Endothelial cell of umbilical vein (primary cell): ENCODE measurements around the gene PEDS1. TPM values are rescaled to one million over a fixed set of nuclear protein-coding genes. Genes with fewer than 3 reads are reported as not detected.

Experiments
- BruUV-seq: library from RNA; stranded (reverse); fragments of 400-500 nt; replicated peaks from 2 replicates; lab custom pipeline; 2021; lab: Mats Ljungman, UMichigan
- CTCF ChIA-PET: fragments of 300-600, 350-600 bp; sonication (Branson Sonifier 250); formaldehyde crosslinking; loops from one replicate; lab custom pipeline; 2021; ENCODE audit warnings: antibody characterized with exemption, inconsistent platforms; lab: Charles Lee
- POLR2A ChIA-PET: fragments of 300-600, 350-600 bp; sonication (Branson Sonifier 250); formaldehyde crosslinking; loops from one replicate; lab custom pipeline; 2021; ENCODE audit warnings: antibody characterized with exemption, inconsistent platforms; lab: Charles Lee
- DNase-seq: peaks from one replicate; pipeline ENCODE4 v3.0.0-alpha.2; 2011; ENCODE audit warnings: low read depth, low spot score
- FAIRE-seq: peaks from 2 replicates; lab custom pipeline; 2011; peaks lifted over from hg19 to GRCh38; lab: Jason Lieb, UNC
- H2AFZ ChIP-seq: 2 replicates; pipeline ENCODE4 v1.6.0; 2012; ENCODE audit warnings: low read depth, low read length, control low read depth, inconsistent platforms
- H3K27ac ChIP-seq: 2 replicates; pipeline ENCODE4 v1.5.1; 2011; ENCODE audit warnings: low read depth, mild to moderate bottlenecking, control low read depth, low read length, moderate library complexity; ENCODE audit not compliant: insufficient read depth
- H3K27me3 ChIP-seq, 2 experiments: 2 replicates each; pipeline versions ENCODE4 v1.6.0 to v1.6.1; 2011; ENCODE audit warnings: low read length in 2 of 2, mixed read lengths in 1 of 2; ENCODE audit not compliant: control insufficient read depth in 2 of 2, insufficient read depth in 2 of 2
- H3K36me3 ChIP-seq, 2 experiments: 2 replicates in 1 of 2; 3 replicates in 1 of 2; pipeline ENCODE4 v1.5.1; 2011; ENCODE audit warnings: low read length in 2 of 2, mild to moderate bottlenecking in 1 of 2, moderate library complexity in 1 of 2; ENCODE audit not compliant: control insufficient read depth in 2 of 2, insufficient read depth in 2 of 2; ENCODE audit errors: extremely low read depth in 1 of 2
- H3K4me1 ChIP-seq: 3 replicates; pipeline ENCODE4 v1.5.1; 2011; ENCODE audit warnings: mild to moderate bottlenecking, low read length; ENCODE audit not compliant: control insufficient read depth, insufficient read depth; ENCODE audit errors: extremely low read depth
- H3K4me2 ChIP-seq: 2 replicates; pipeline ENCODE4 v1.6.1; 2011; ENCODE audit warnings: low read length, control low read depth, mixed read lengths; ENCODE audit not compliant: insufficient read depth
- H3K4me3 ChIP-seq, 3 experiments: fragments of 200-600 bp in 1 of 3; sonication (generic), shearing (Covaris generic) in 1 of 3; replicated peaks in 1 of 3; 2 replicates each; pipeline ENCODE4 v1.5.1; 2011 to 2016; ENCODE audit warnings: control low read depth in 3 of 3, low read length in 3 of 3, mild to moderate bottlenecking in 2 of 3, inconsistent platforms in 1 of 3, low read depth in 1 of 3, moderate library complexity in 1 of 3; ENCODE audit not compliant: insufficient read depth in 1 of 3
- H3K79me2 ChIP-seq: 2 replicates; pipeline ENCODE4 v1.6.0; 2012; ENCODE audit warnings: low read length, inconsistent platforms; ENCODE audit not compliant: control insufficient read depth, insufficient read depth
- H3K9ac ChIP-seq: replicated peaks from 2 replicates; pipeline ENCODE3; 2011; ENCODE audit warnings: low read length, control low read depth; ENCODE audit not compliant: insufficient read depth; ENCODE audit errors: extremely low read depth
- H3K9me1 ChIP-seq: replicated peaks from 3 replicates; pipeline ENCODE4 v1.6.0; 2011; ENCODE audit warnings: mild to moderate bottlenecking, low read length; ENCODE audit not compliant: control insufficient read depth, insufficient read depth; ENCODE audit errors: extremely low read depth
- H3K9me3 ChIP-seq: replicated peaks from 2 replicates; pipeline ENCODE4 v1.5.1; 2012; ENCODE audit warnings: low read length, inconsistent platforms; ENCODE audit not compliant: control insufficient read depth, insufficient read depth
- H4K20me1 ChIP-seq: replicated peaks from 2 replicates; pipeline ENCODE3; 2011; ENCODE audit warnings: mild to moderate bottlenecking, low read length; ENCODE audit not compliant: control insufficient read depth, insufficient read depth; ENCODE audit errors: extremely low read depth
- CTCF ChIP-seq, 2 donors: IDR thresholded peaks; 1 replicate in 1 of 2; 2 replicates in 1 of 2; pipeline ENCODE4 v1.5.1; 2011; ENCODE audit warnings: low read length in 2 of 2, mild to moderate bottlenecking in 2 of 2, moderate library complexity in 2 of 2, control low read depth in 1 of 2, inconsistent platforms in 1 of 2, low read depth in 1 of 2; ENCODE audit not compliant: insufficient read depth in 1 of 2; ENCODE audit errors: extremely low read depth in 1 of 2
- EZH2 ChIP-seq: IDR thresholded peaks from 2 replicates; pipeline ENCODE4 v1.6.1; 2012; ENCODE audit warnings: borderline replicate concordance, low read depth, mild to moderate bottlenecking, moderate library complexity, low read length, inconsistent platforms; ENCODE audit not compliant: severe bottlenecking
- FOS ChIP-seq: IDR thresholded peaks from 2 replicates; pipeline ENCODE4 v1.6.1; 2011; ENCODE audit warnings: mild to moderate bottlenecking, low read length, moderate library complexity, borderline replicate concordance; ENCODE audit not compliant: insufficient read depth
- GATA2 ChIP-seq: IDR thresholded peaks from 2 replicates; pipeline ENCODE4 v1.7.0; 2011; ENCODE audit warnings: low read depth, mild to moderate bottlenecking, moderate library complexity, mixed read lengths, low read length; ENCODE audit not compliant: insufficient read length, insufficient read depth
- JUN ChIP-seq: IDR thresholded peaks from 2 replicates; pipeline ENCODE4 v1.6.1; 2011; ENCODE audit warnings: borderline replicate concordance, low read depth; ENCODE audit not compliant: insufficient read length, insufficient read depth
- MYC ChIP-seq: IDR thresholded peaks from one replicate; pipeline ENCODE4 v1.6.1; 2011; ENCODE audit warnings: mild to moderate bottlenecking, low read depth, low read length
- POLR2A ChIP-seq: IDR thresholded peaks from 2 replicates; pipeline ENCODE4 v1.6.1; 2012; ENCODE audit warnings: low read depth, mild to moderate bottlenecking, control low read depth, low read length
- POLR2AphosphoS5 ChIP-seq: IDR thresholded peaks from 2 replicates; pipeline ENCODE4 v1.6.1; 2012; ENCODE audit warnings: low read depth, mild to moderate bottlenecking, control low read depth, low read length, moderate library complexity; ENCODE audit not compliant: insufficient read depth
- dilution Hi-C: fragments of 300-500 bp; cut with MboI; formaldehyde crosslinking; loops from one replicate; pipeline ENCODE4 v1.15.0; 2019; ENCODE audit warnings: low sequenced_read_pairs; ENCODE audit not compliant: extremely low pct_ligation_motif_present
- intact Hi-C: fragments of 100-400 bp; cut with micrococcal nuclease; formaldehyde crosslinking; loops from one replicate; pipeline ENCODE4 v1.10.0; 2022
- polyA plus RNA-seq, 4 experiments: library from polyadenylated mRNA; depleted of rRNA in 3 of 4; stranded (reverse) in 3 of 4; unstranded in 1 of 4; fragments of >200 nt; gene quantifications; 2 replicates each; pipeline versions ENCODE4 v1.2.1 to v1.2.3, GENCODE V29; 2011 to 2012; ENCODE audit warnings: missing spikeins in 1 of 4
- total RNA-seq: library from RNA; stranded (reverse); gene quantifications from 2 replicates; pipeline ENCODE4 v1.2.3, GENCODE V29; 2021
- TF ChIP-seq, protein P1 (sequence below): IDR thresholded peaks from 2 replicates; pipeline ENCODE4 v1.6.1; 2011; ENCODE audit not compliant: insufficient read depth, insufficient read length

Gene PEDS1
- total and polyA plus RNA-seq, 2 donors (not counting 3 experiments of a cell fraction or from before 2014, with no cell fraction given), result 62.7 to 131 TPM

- Histone ChIP-seq H2AFZ (no peak overlapping the region), H3K36me3 (no peaks in the 10 kb centered on the region), H3K4me3 (no peak overlapping the region), H3K27ac (no peak overlapping the region), H3K27me3 (no peaks in the 10 kb centered on the region), H3K4me2 (no peak overlapping the region), H3K9ac (no peak overlapping the region), H3K4me1 (peaks cover 12% of the 10 kb centered on the region), H3K9me1 (no peaks in the 10 kb centered on the region), H4K20me1 (no peaks in the 10 kb centered on the region), H3K79me2 (peaks cover 11% of the 10 kb centered on the region), H3K9me3 (no peaks in the 10 kb centered on the region)
- FAIRE-seq, result no peak
- dilution Hi-C loops (no loop called here), intact Hi-C loops (no loop called here)
- DNase-seq, result no peak
- ChIA-PET POLR2A (no interaction called here), CTCF (no interaction called here)
- no peak for TF ChIP-seq JUN
- TF ChIP-seq GATA2, result no peak
- TF ChIP-seq FOS, result no peak
- no peak for TF ChIP-seq POLR2AphosphoS5
- TF ChIP-seq POLR2A, result no peak
- TF ChIP-seq CTCF (IDR thresholded peaks at IDR 0.05; ENCODE audit: extremely low read depth in 1 of 2, insufficient read depth in 1 of 2, low read depth in 1 of 2, low read length in 2 of 2), result no peak
- TF ChIP-seq, protein P1, sequence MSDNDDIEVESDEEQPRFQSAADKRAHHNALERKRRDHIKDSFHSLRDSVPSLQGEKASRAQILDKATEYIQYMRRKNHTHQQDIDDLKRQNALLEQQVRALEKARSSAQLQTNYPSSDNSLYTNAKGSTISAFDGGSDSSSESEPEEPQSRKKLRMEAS, result no peak
- no peak for TF ChIP-seq MYC
- TF ChIP-seq EZH2, result no peak
- BruUV-seq, result no TSS peak
Measured at GRCh38 chr20:50194422-50194830, 40.9 kb upstream of the PEDS1 start.
